Osteocyte (in vitro differentiated cells): ENCODE measurements around the gene PPP1R13B. TPM values are rescaled to one million over a fixed set of nuclear protein-coding genes. Genes with fewer than 3 reads are reported as not detected.

Source experiments
- DNase-seq: peaks from one replicate; pipeline ENCODE4 v3.0.0; 2021; ENCODE audit warnings: mixed read lengths; ENCODE audit not compliant: unreplicated experiment; ENCODE audit errors: extremely low spot score
- H3K27ac Mint-ChIP-seq: one replicate; pipeline ENCODE4 v1.8.0; 2021; ENCODE audit warnings: mild to moderate bottlenecking, mixed read lengths; ENCODE audit not compliant: unreplicated experiment
- H3K27me3 Mint-ChIP-seq: one replicate; pipeline ENCODE4 v1.8.0; 2021; ENCODE audit warnings: mixed read lengths; ENCODE audit not compliant: unreplicated experiment
- H3K36me3 Mint-ChIP-seq: one replicate; pipeline ENCODE4 v1.8.0; 2021; ENCODE audit warnings: mixed read lengths; ENCODE audit not compliant: unreplicated experiment
- H3K4me1 Mint-ChIP-seq: one replicate; pipeline ENCODE4 v1.8.0; 2021; ENCODE audit warnings: mixed read lengths; ENCODE audit not compliant: unreplicated experiment
- H3K4me3 Mint-ChIP-seq: one replicate; pipeline ENCODE4 v1.8.0; 2021; ENCODE audit warnings: mild to moderate bottlenecking, moderate library complexity, mixed read lengths; ENCODE audit not compliant: unreplicated experiment
- H3K9me3 Mint-ChIP-seq: one replicate; pipeline ENCODE4 v1.8.0; 2021; ENCODE audit warnings: mixed read lengths; ENCODE audit not compliant: unreplicated experiment
- long read RNA-seq: library from polyadenylated mRNA; unstranded; transcript quantifications from one replicate; pipeline ENCODE4 v2.0.0, GENCODE V29; 2021
- total RNA-seq: library from RNA; stranded (reverse); gene quantifications from 2 replicates; pipeline ENCODE4 v1.2.1, GENCODE V29; 2021
- TF ChIP-seq, protein P1 (sequence below): fragments of 200-600 bp; sonication (generic); IDR thresholded peaks from 2 replicates; pipeline ENCODE4 v1.5.0; 2021; ENCODE audit warnings: antibody characterized with exemption, mild to moderate bottlenecking, moderate library complexity

PPP1R13B gene, protein sequence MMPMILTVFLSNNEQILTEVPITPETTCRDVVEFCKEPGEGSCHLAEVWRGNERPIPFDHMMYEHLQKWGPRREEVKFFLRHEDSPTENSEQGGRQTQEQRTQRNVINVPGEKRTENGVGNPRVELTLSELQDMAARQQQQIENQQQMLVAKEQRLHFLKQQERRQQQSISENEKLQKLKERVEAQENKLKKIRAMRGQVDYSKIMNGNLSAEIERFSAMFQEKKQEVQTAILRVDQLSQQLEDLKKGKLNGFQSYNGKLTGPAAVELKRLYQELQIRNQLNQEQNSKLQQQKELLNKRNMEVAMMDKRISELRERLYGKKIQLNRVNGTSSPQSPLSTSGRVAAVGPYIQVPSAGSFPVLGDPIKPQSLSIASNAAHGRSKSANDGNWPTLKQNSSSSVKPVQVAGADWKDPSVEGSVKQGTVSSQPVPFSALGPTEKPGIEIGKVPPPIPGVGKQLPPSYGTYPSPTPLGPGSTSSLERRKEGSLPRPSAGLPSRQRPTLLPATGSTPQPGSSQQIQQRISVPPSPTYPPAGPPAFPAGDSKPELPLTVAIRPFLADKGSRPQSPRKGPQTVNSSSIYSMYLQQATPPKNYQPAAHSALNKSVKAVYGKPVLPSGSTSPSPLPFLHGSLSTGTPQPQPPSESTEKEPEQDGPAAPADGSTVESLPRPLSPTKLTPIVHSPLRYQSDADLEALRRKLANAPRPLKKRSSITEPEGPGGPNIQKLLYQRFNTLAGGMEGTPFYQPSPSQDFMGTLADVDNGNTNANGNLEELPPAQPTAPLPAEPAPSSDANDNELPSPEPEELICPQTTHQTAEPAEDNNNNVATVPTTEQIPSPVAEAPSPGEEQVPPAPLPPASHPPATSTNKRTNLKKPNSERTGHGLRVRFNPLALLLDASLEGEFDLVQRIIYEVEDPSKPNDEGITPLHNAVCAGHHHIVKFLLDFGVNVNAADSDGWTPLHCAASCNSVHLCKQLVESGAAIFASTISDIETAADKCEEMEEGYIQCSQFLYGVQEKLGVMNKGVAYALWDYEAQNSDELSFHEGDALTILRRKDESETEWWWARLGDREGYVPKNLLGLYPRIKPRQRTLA
- total RNA-seq, result 7.9 and 9.0 TPM in 2 replicates
- long read RNA-seq, partial matches to known transcripts, result 1 of 1 reads
- long read RNA-seq, other reads (novel, unspliced or antisense), result 0 of 1 reads

DNA sequence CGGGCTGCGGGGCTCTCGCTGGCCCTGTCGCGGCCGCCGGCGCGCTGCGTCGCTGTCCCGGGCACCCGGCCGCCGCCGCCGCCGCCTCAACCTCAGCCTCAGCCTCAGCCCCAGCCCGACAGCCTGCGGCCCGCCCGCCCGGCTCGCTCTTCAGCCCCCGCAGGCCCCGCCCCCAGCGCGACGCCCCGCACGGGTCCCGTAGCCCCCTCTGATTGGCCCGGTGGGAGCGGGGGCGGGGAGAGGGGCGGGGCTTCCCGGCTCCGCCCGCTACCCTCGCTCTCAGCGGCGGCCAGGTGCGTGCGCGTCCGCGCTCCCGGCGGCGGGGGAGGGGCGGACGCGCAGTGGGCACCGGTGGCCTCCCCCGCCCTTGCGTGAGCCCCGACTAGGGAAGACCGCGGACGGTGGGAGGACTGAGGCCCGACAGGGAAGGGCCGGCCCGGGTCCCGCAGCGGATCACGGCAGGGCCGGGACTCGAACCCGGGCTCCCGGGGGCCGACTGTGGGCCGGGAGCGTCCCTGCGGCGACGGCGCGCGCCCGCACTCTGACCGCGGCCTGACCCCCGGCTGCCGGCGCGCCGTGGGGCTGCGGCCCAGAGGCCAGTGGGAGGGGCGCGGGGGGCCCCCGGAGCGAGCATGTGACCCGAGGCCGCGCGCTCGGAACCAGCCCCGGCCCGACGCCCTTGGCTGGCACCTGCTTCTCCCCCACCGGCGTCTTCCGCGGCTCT is at the start of gene PPP1R13B:
TSS of gene PPP1R13B (minus strand) at position 125 of the 724 bp plus-strand sequence. CDS start 268 bp downstream, outside the sequence.
- H3K36me3 Mint-ChIP-seq, result peaks cover 2% of the 10 kb centered on the region
- H3K4me3 Mint-ChIP-seq, result peak within 1 kb of the TSS; percentile 80
- peak; percentile 96 for DNase-seq
- H3K27ac Mint-ChIP-seq, result no peak within 1 kb of the TSS
- H3K4me1 Mint-ChIP-seq, result peaks cover 10% of the 10 kb centered on the region
- peaks cover 21% of the 10 kb centered on the region for H3K27me3 Mint-ChIP-seq
- TF ChIP-seq, protein P1, sequence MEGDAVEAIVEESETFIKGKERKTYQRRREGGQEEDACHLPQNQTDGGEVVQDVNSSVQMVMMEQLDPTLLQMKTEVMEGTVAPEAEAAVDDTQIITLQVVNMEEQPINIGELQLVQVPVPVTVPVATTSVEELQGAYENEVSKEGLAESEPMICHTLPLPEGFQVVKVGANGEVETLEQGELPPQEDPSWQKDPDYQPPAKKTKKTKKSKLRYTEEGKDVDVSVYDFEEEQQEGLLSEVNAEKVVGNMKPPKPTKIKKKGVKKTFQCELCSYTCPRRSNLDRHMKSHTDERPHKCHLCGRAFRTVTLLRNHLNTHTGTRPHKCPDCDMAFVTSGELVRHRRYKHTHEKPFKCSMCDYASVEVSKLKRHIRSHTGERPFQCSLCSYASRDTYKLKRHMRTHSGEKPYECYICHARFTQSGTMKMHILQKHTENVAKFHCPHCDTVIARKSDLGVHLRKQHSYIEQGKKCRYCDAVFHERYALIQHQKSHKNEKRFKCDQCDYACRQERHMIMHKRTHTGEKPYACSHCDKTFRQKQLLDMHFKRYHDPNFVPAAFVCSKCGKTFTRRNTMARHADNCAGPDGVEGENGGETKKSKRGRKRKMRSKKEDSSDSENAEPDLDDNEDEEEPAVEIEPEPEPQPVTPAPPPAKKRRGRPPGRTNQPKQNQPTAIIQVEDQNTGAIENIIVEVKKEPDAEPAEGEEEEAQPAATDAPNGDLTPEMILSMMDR, result no peak
- H3K9me3 Mint-ChIP-seq, result no peaks in the 10 kb centered on the region

- no peaks in the 10 kb centered on the region for H3K4me1 Mint-ChIP-seq
- H3K36me3 Mint-ChIP-seq, result no peaks in the 10 kb centered on the region
- H3K27me3 Mint-ChIP-seq, result no peaks in the 10 kb centered on the region
- H3K27ac Mint-ChIP-seq, result no peak overlapping the region
- TF ChIP-seq, protein P1, result no peak
- H3K9me3 Mint-ChIP-seq, result no peaks in the 10 kb centered on the region
- DNase-seq, result no peak
- no peak overlapping the region for H3K4me3 Mint-ChIP-seq
Measured at GRCh38 chr14:103896578-103896977, 49.2 kb upstream of the PPP1R13B start.

DNA sequence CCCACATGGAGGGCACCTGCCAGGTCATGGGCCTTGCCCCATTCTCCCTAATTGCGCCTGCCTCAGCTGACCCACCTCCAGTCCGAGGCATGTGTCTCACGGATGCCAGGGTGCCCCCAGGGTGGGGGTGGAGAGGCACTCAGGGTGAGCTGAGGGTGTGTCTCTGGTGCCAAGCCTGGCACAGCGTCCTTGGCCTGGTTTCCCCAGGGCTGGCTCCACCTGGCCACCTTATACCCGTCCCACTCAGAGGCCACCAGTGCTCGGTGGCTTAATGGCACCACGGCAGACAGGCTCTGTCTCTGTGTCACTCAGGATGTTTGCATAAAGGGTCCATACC is 47.3 kb upstream of the PPP1R13B start:
- Mint-ChIP-seq H3K27me3 (no peaks in the 10 kb centered on the region), H3K9me3 (no peaks in the 10 kb centered on the region), H3K27ac (no peak overlapping the region), H3K36me3 (no peaks in the 10 kb centered on the region), H3K4me3 (no peak overlapping the region), H3K4me1 (no peaks in the 10 kb centered on the region)
- TF ChIP-seq, protein P1, result no peak
- DNase-seq, result no peak

GRCh38 chr14:103894034-103894722 is 46.8 kb upstream of the PPP1R13B start:
- H3K36me3 Mint-ChIP-seq, result no peaks in the 10 kb centered on the region
- no peaks in the 10 kb centered on the region for H3K27me3 Mint-ChIP-seq
- DNase-seq, result no peak
- no peak overlapping the region for H3K4me3 Mint-ChIP-seq
- H3K9me3 Mint-ChIP-seq, result no peaks in the 10 kb centered on the region
- TF ChIP-seq, protein P1, result no peak
- no peak overlapping the region for H3K27ac Mint-ChIP-seq
- no peaks in the 10 kb centered on the region for H3K4me1 Mint-ChIP-seq
